Stromal cell of bone marrow (primary cell): ENCODE data around the gene ADA.
"Not testable (repeated sequence)": the region's sequence is repeated elsewhere in the genome, so short reads cannot be mapped to it uniquely, and the experiment has no call there.

Source experiments
- DNase-seq: peaks from one replicate; pipeline ENCODE4 v3.0.0-alpha.2; 2012; ENCODE audit warnings: low read depth

The ADA gene

GRCh38 chr20:44678990-44679611 is 27.6 kb upstream of the ADA start:
- DNase-seq = no peak

GRCh38 chr20:44678242-44678641 is 26.7 kb upstream of the ADA start:
- no peak for DNase-seq

- not testable (repeated sequence) for DNase-seq
These were observed 20.9 kb upstream of the ADA start for GRCh38 chr20:44672318-44672902.

- not testable (repeated sequence) for DNase-seq
These were observed 20.0 kb upstream of the ADA start for GRCh38 chr20:44671541-44671940.

- DNase-seq = not testable (repeated sequence)
These were observed 19.4 kb upstream of the ADA start for GRCh38 chr20:44670851-44671250.

GRCh38 chr20:44666066-44666465 is 14.6 kb upstream of the ADA start:
- DNase-seq = no peak

GRCh38 chr20:44664131-44664530 is 12.6 kb upstream of the ADA start:
- DNase-seq = no peak

GRCh38 chr20:44662261-44662660 is 10.8 kb upstream of the ADA start:
- no peak for DNase-seq

GRCh38 chr20:44660581-44660980 is 9.1 kb upstream of the ADA start:
- no peak for DNase-seq

- no peak for DNase-seq
These were observed 8.4 kb upstream of the ADA start for GRCh38 chr20:44659931-44660330.

GRCh38 chr20:44658810-44659209 is 7.3 kb upstream of the ADA start:
- DNase-seq = no peak

GRCh38 chr20:44657875-44658274 is 6.4 kb upstream of the ADA start:
- DNase-seq = no peak

- no peak for DNase-seq
These were observed 4.9 kb upstream of the ADA start for GRCh38 chr20:44656448-44656847.

GRCh38 chr20:44654210-44654609 is 2.7 kb upstream of the ADA start:
- not testable (repeated sequence) for DNase-seq

- DNase-seq = no peak
These were observed 2.0 kb upstream of the ADA start for GRCh38 chr20:44653546-44653945.

- DNase-seq = no peak
These were observed 140 bp downstream of the ADA start for GRCh38 chr20:44651434-44651683.

GRCh38 chr20:44650771-44651433 is 597 bp downstream of the ADA start:
- DNase-seq = no peak

GRCh38 chr20:44649976-44650375 is 1.5 kb downstream of the ADA start:
- DNase-seq = no peak

GRCh38 chr20:44649126-44649525 is 2.4 kb downstream of the ADA start:
- DNase-seq = no peak

GRCh38 chr20:44648579-44648978 is 2.9 kb downstream of the ADA start:
- DNase-seq = no peak

GRCh38 chr20:44648068-44648467 is 3.4 kb downstream of the ADA start:
- DNase-seq = no peak

GRCh38 chr20:44646641-44647274 is 4.7 kb downstream of the ADA start:
- no peak for DNase-seq

- no peak for DNase-seq
These were observed 5.4 kb downstream of the ADA start for GRCh38 chr20:44646023-44646640.
